Right lobe of liver (tissue), 4 donors: ENCODE measurements around the gene GOLPH3.

Experiments
- CTCF ChIP-seq, 4 donors: fragments of 200-600 bp in 3 of 4; fragments of 450-650 bp in 1 of 4; IDR thresholded peaks; one replicate each; pipeline versions ENCODE4 v1.5.1 to v1.8.0; 2016 to 2022; ENCODE audit warnings: antibody characterized with exemption in 4 of 4, mild to moderate bottlenecking in 2 of 4
- POLR2A ChIP-seq: fragments of 450-650 bp; IDR thresholded peaks from one replicate; pipeline ENCODE4 v1.6.1; 2017; ENCODE audit warnings: antibody characterized with exemption, mild to moderate bottlenecking
- donor health status: DM: no; HTN: no; CAD: no.
- donor health status: DM: no; HTN: no; CAD: no.
- donor health status: DM: no; HTN: yes; CAD: no.

- TF ChIP-seq CTCF (IDR thresholded peaks at IDR 0.05) (no peak), POLR2A (no peak)
These were observed 66.0 kb downstream of the GOLPH3 start for GRCh38 chr5:32108167-32108566.
